CD8-positive, alpha-beta memory T cell (primary cell): Measurements from ENCODE around the gene GTF3C5. TPM values are rescaled to one million over a fixed set of nuclear protein-coding genes. Genes with fewer than 3 reads are reported as not detected.
"Not testable (repeated sequence)": the region's sequence is repeated elsewhere in the genome, so short reads cannot be mapped to it uniquely, and the experiment has no call there.

Experiments
- CTCF ChIA-PET: fragments of 350-600 bp; sonication (Branson Sonifier 250); formaldehyde crosslinking; loops from one replicate; lab custom pipeline; 2021; ENCODE audit warnings: antibody characterized with exemption; lab: Charles Lee
- POLR2A ChIA-PET: fragments of 350-600 bp; sonication (Branson Sonifier 250); formaldehyde crosslinking; loops from one replicate; lab custom pipeline; 2021; ENCODE audit warnings: antibody characterized with exemption; lab: Charles Lee
- DNase-seq, 5 donors: peaks; one replicate each; pipeline versions ENCODE4 v3.0.0 to v3.0.0-alpha.2; 2020 to 2022; ENCODE audit warnings: mixed read lengths in 1 of 5
- H3K27ac ChIP-seq: one replicate; pipeline ENCODE4 v1.7.0; 2013; ENCODE audit warnings: low read depth, mild to moderate bottlenecking, low read length, moderate library complexity
- H3K27me3 ChIP-seq: 2 replicates; pipeline ENCODE4 v1.7.0; 2013; ENCODE audit warnings: low read length, mild to moderate bottlenecking; ENCODE audit not compliant: insufficient read depth, poor library complexity, severe bottlenecking
- H3K36me3 ChIP-seq: 2 replicates; pipeline ENCODE4 v1.7.0; 2013; ENCODE audit warnings: mild to moderate bottlenecking, low read length, moderate library complexity; ENCODE audit not compliant: insufficient read depth
- H3K4me1 ChIP-seq: 2 replicates; pipeline ENCODE4 v1.7.0; 2013; ENCODE audit warnings: mild to moderate bottlenecking, low read length, moderate library complexity; ENCODE audit not compliant: insufficient read depth
- H3K4me3 ChIP-seq: 2 replicates; pipeline ENCODE4 v1.7.0; 2013; ENCODE audit warnings: mild to moderate bottlenecking, low read length
- H3K9me3 ChIP-seq: 2 replicates; pipeline ENCODE4 v1.7.0; 2013; ENCODE audit warnings: mild to moderate bottlenecking, low read length
- H3K27ac Mint-ChIP-seq, 8 donors: one replicate each; pipeline ENCODE4 v1.8.0; 2020 to 2021; ENCODE audit warnings: mixed read lengths in 8 of 8, mild to moderate bottlenecking in 6 of 8, inconsistent platforms in 3 of 8, moderate library complexity in 3 of 8
- H3K27me3 Mint-ChIP-seq, 2 donors: one replicate each; pipeline ENCODE4 v1.8.0; 2020 to 2021; ENCODE audit warnings: mixed read lengths in 2 of 2, mild to moderate bottlenecking in 1 of 2, moderate library complexity in 1 of 2
- H3K36me3 Mint-ChIP-seq, 3 donors: one replicate each; pipeline ENCODE4 v1.8.0; 2020 to 2021; ENCODE audit warnings: mixed read lengths in 3 of 3, inconsistent platforms in 1 of 3, mild to moderate bottlenecking in 1 of 3
- H3K4me1 Mint-ChIP-seq, 3 donors: one replicate each; pipeline ENCODE4 v1.8.0; 2020 to 2021; ENCODE audit warnings: mixed read lengths in 3 of 3, inconsistent platforms in 1 of 3, mild to moderate bottlenecking in 1 of 3
- H3K4me3 Mint-ChIP-seq, 7 donors: one replicate each; pipeline ENCODE4 v1.8.0; 2020 to 2021; ENCODE audit warnings: mixed read lengths in 7 of 7, mild to moderate bottlenecking in 6 of 7, moderate library complexity in 4 of 7, inconsistent platforms in 2 of 7
- H3K9me3 Mint-ChIP-seq, 5 donors: one replicate each; pipeline ENCODE4 v1.8.0; 2020 to 2022; ENCODE audit warnings: mixed read lengths in 5 of 5, mild to moderate bottlenecking in 3 of 5, moderate library complexity in 2 of 5, inconsistent platforms in 1 of 5
- polyA plus RNA-seq: library from polyadenylated mRNA; unstranded; fragments of 300-500 nt; fragmentation: Illumina TruSeq; gene quantifications from one replicate; pipeline ENCODE4 v1.2.3, GENCODE V29; 2021
- total RNA-seq, 2 experiments: library from RNA; stranded (reverse); gene quantifications; one replicate each; pipeline ENCODE4 v1.2.3, GENCODE V29; 2021

Gene GTF3C5
- total and polyA plus RNA-seq, 3 experiments from 2014 or later: 38.5 to 91.8 (median 87.8) TPM

DNA sequence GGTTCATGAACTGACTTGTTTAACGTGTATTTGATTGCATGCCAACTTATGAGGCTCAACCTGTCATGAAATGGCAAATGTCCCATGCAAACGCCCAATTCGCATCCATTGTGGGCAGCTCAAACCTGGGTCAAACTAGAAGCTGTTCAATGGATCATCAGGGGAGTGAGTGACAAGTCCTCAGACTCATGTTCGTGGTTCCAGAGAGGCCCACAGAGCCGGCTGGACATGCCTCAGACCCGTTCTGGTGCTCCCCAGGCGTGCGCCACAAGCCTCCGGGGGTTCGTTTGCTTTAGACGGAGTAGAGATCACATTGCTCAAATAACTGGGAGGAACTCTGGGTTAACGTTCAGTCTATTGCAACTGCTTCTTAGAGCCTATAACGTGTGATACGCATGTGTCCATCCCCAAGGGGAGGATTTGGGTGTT is 37.3 kb upstream of the GTF3C5 start:
- no peaks in the 10 kb centered on the region for H3K4me1 ChIP-seq
- Mint-ChIP-seq H3K9me3 (no peaks in the 10 kb centered on the region), H3K36me3 (peaks cover 0 to 2% (median 0%) of the 10 kb centered on the region in 3 donors), H3K27ac (no peak overlapping the region), H3K27me3 (peaks cover 25 to 64% of the 10 kb centered on the region in 2 donors), H3K4me1 (peaks cover 4 to 8% (median 5%) of the 10 kb centered on the region in 3 donors), H3K4me3 (no peak overlapping the region)
- no peak for DNase-seq
- H3K9me3 ChIP-seq: no peaks in the 10 kb centered on the region
- H3K4me3 ChIP-seq: no peak overlapping the region
- ChIA-PET POLR2A (no interaction called here), CTCF (no interaction called here)
- no peaks in the 10 kb centered on the region for H3K36me3 ChIP-seq
- no peak overlapping the region for H3K27ac ChIP-seq
- no peaks in the 10 kb centered on the region for H3K27me3 ChIP-seq

DNA sequence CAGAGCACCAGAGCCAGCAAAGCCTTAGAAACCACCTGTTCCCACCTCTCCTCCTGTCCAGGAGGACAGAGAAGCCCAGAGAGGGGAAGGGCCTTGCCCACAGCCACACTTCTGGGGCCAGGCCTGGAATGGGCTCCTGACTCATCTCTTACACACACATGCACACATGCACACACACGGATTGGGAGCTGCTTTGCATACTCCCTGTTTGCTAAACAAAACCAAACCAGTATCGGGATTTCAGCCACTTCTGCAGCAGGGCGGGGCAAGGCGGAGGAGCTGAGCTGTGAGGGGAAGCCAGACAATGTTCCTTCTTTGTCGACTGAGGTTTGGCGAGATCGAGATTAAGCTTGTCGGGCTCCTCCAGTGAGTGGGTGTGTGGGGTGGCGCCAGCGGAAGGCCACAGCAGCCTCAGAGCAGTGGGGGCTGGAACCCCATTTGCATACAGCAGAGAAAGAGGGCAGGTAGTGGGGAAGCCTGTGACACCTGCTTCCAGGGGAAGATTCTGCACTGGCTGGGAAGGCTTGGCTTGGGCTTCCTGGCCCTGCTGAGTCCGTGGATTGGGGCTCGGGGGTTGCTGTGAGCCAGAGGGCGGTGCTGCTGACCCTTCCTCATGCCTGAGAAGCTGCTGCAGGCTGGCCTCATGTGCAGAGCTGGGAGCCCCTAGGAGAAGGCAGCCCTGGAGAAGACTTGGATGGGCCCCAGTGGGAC is 36.2 kb upstream of the GTF3C5 start:
- Histone ChIP-seq H3K4me1 (no peaks in the 10 kb centered on the region), H3K27ac (no peak overlapping the region), H3K9me3 (no peaks in the 10 kb centered on the region), H3K4me3 (no peak overlapping the region), H3K36me3 (no peaks in the 10 kb centered on the region), H3K27me3 (no peaks in the 10 kb centered on the region)
- DNase-seq: no peak
- Mint-ChIP-seq H3K36me3 (peaks cover 0 to 2% (median 0%) of the 10 kb centered on the region in 3 donors), H3K27me3 (peaks cover 27 to 68% of the 10 kb centered on the region in 2 donors), H3K4me3 (peak overlapping the region in 2 of 7 donors; percentile 12 to 59), H3K27ac (no peak overlapping the region), H3K9me3 (no peaks in the 10 kb centered on the region), H3K4me1 (peaks cover 4 to 8% (median 5%) of the 10 kb centered on the region in 3 donors)
- CTCF ChIA-PET: no interaction called here
- POLR2A ChIA-PET: no interaction called here

DNA sequence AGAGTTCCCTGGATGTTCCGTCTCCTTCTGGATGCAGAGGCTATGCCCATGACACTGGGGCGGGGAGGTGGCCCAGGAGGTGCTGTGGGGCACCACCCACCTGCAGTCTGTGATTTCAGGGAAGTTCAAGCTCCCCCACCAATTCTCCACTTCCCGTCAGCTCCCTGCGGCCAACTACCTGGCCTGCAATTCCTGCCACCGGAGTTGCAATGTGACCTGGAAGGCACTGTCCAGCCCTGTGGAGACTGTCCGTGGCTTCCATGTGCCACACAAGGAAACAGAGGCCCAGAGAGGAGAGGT is 35.7 kb upstream of the GTF3C5 start:
- Histone ChIP-seq H3K27ac (no peak overlapping the region), H3K36me3 (no peaks in the 10 kb centered on the region), H3K9me3 (no peaks in the 10 kb centered on the region), H3K27me3 (no peaks in the 10 kb centered on the region), H3K4me1 (no peaks in the 10 kb centered on the region), H3K4me3 (no peak overlapping the region)
- POLR2A ChIA-PET: no interaction called here
- Mint-ChIP-seq H3K4me3 (no peak overlapping the region), H3K27ac (no peak overlapping the region), H3K4me1 (peaks cover 4 to 8% (median 5%) of the 10 kb centered on the region in 3 donors), H3K36me3 (peaks cover 0 to under 1% (median 0%) of the 10 kb centered on the region in 3 donors), H3K27me3 (peaks cover 27 to 71% of the 10 kb centered on the region in 2 donors), H3K9me3 (no peaks in the 10 kb centered on the region)
- CTCF ChIA-PET: no interaction called here
- no peak for DNase-seq

DNA sequence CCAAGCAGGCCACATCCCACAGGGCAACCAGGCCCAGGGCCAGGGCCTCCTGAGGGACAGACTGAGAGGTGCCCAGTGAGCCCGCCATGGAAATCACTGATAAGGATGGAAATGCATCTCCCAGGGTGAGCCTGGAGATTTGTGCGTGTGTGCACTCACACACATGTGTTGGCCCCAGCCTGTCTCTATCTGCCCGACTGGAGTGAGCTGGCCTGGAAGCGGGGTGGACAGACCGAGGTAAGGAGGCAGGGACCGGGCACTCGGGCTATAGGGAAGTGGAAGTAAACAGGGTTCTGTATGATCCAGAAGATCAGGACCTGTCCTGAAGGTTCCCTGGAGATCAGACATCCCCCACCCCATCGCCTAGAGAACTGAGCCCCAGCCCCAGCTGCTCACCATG is 34.9 kb upstream of the GTF3C5 start:
- H3K27me3 Mint-ChIP-seq: peaks cover 30 to 74% of the 10 kb centered on the region in 2 donors
- peak overlapping the region in 1 of 8 donors; percentile 19 for H3K27ac Mint-ChIP-seq
- no peaks in the 10 kb centered on the region for H3K9me3 ChIP-seq
- H3K4me3 ChIP-seq: no peak overlapping the region
- no peak overlapping the region for H3K27ac ChIP-seq
- ChIA-PET POLR2A (no interaction called here), CTCF (no interaction called here)
- H3K4me1 Mint-ChIP-seq: peaks cover 4 to 8% (median 5%) of the 10 kb centered on the region in 3 donors
- no peaks in the 10 kb centered on the region for H3K4me1 ChIP-seq
- H3K36me3 Mint-ChIP-seq: no peaks in the 10 kb centered on the region
- no peaks in the 10 kb centered on the region for H3K27me3 ChIP-seq
- no peak overlapping the region for H3K4me3 Mint-ChIP-seq
- no peak for DNase-seq
- H3K9me3 Mint-ChIP-seq: no peaks in the 10 kb centered on the region
- no peaks in the 10 kb centered on the region for H3K36me3 ChIP-seq

DNA sequence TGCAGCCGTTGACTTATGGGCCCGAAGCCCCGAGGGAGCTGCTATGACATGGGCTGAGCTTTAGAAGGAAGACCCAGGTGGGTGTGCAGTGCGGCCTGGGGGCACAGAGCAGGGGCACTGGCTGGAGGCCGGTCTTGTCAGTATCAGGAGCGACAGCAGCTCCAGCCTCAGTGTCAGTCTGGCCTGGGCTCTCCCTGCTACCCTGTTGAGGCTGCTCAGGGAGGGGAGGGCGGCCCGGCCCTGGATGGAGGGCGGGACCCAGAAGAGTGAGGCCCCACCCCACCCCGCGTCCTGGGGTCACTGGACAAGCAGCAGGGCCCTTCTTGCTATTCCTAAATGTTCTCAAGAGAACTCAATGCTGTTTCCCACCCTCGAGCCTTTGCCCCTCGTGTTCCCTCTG is 34.3 kb upstream of the GTF3C5 start:
- Histone ChIP-seq H3K27ac (no peak overlapping the region), H3K4me3 (no peak overlapping the region), H3K27me3 (no peaks in the 10 kb centered on the region), H3K36me3 (no peaks in the 10 kb centered on the region), H3K4me1 (no peaks in the 10 kb centered on the region), H3K9me3 (no peaks in the 10 kb centered on the region)
- Mint-ChIP-seq H3K4me3 (no peak overlapping the region), H3K36me3 (no peaks in the 10 kb centered on the region), H3K27ac (no peak overlapping the region), H3K27me3 (peaks cover 31 to 75% of the 10 kb centered on the region in 2 donors), H3K4me1 (peaks cover 4 to 8% (median 5%) of the 10 kb centered on the region in 3 donors), H3K9me3 (no peaks in the 10 kb centered on the region)
- CTCF ChIA-PET: no interaction called here
- no peak for DNase-seq
- POLR2A ChIA-PET: no interaction called here

DNA sequence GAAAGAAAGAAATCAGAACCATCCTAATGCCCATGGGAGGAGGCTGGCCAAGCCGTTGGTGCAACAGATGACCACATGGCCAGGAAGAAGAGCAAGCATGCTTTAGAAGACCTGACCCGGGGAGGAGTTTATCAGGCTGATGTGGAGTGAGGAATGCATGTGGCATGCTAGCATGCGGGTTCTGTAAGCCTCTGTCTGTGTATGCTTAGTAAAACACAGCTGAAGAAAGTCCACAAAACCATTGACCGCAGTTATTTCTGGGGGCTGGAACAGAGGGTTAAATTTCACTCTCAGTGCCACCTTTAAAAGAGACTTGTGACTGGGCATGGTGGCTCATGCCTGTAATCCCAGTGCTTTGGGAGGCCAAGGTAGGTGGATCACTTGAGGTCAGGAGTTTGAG is 33.2 kb upstream of the GTF3C5 start:
- Mint-ChIP-seq H3K4me3 (no peak overlapping the region), H3K27me3 (peaks cover 32 to 70% of the 10 kb centered on the region in 2 donors), H3K9me3 (no peaks in the 10 kb centered on the region), H3K27ac (no peak overlapping the region), H3K36me3 (no peaks in the 10 kb centered on the region), H3K4me1 (peaks cover 4 to 5% (median 5%) of the 10 kb centered on the region in 3 donors)
- no peaks in the 10 kb centered on the region for H3K4me1 ChIP-seq
- ChIA-PET CTCF (interaction anchor here (1.0 kb wide), 1 partner anchor 9 kb away, joined by 3 read pairs; no protein-coding TSS in a partner anchor), POLR2A (no interaction called here)
- no peak overlapping the region for H3K27ac ChIP-seq
- DNase-seq: no peak
- no peaks in the 10 kb centered on the region for H3K36me3 ChIP-seq
- no peak overlapping the region for H3K4me3 ChIP-seq
- H3K27me3 ChIP-seq: no peaks in the 10 kb centered on the region
- no peaks in the 10 kb centered on the region for H3K9me3 ChIP-seq

DNA sequence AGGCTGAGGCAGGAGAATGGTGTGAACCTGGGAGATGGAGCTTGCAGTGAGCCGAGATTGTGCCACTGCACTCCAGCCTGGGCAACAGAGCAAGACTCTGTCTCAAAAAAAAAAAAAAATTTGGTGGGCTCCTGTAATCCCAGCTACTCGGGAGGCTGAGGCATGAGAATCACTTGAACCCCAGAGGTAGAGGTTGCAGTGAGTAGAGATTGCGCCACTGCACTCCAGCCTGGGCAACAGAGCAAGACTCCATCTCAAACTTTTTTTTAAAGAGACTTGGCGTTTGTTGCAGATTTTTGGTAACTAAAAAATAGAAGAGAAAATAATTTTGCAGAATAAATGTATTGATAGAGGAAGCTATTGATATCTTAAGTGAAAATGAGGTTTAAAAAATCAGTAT is 32.6 kb upstream of the GTF3C5 start:
- H3K36me3 Mint-ChIP-seq, POLR2A ChIA-PET, H3K27ac ChIP-seq, H3K9me3 Mint-ChIP-seq, H3K4me1 Mint-ChIP-seq, H3K4me1 ChIP-seq, H3K36me3 ChIP-seq, H3K9me3 ChIP-seq, H3K27me3 ChIP-seq, DNase-seq, H3K4me3 ChIP-seq, H3K27ac Mint-ChIP-seq, H3K4me3 Mint-ChIP-seq: not testable (repeated sequence)
- H3K27me3 Mint-ChIP-seq: peaks cover 32 to 69% of the 10 kb centered on the region in 2 donors
- CTCF ChIA-PET: interaction anchor here (1.0 kb wide), 1 partner anchor 9 kb away, joined by 3 read pairs; no protein-coding TSS in a partner anchor

DNA sequence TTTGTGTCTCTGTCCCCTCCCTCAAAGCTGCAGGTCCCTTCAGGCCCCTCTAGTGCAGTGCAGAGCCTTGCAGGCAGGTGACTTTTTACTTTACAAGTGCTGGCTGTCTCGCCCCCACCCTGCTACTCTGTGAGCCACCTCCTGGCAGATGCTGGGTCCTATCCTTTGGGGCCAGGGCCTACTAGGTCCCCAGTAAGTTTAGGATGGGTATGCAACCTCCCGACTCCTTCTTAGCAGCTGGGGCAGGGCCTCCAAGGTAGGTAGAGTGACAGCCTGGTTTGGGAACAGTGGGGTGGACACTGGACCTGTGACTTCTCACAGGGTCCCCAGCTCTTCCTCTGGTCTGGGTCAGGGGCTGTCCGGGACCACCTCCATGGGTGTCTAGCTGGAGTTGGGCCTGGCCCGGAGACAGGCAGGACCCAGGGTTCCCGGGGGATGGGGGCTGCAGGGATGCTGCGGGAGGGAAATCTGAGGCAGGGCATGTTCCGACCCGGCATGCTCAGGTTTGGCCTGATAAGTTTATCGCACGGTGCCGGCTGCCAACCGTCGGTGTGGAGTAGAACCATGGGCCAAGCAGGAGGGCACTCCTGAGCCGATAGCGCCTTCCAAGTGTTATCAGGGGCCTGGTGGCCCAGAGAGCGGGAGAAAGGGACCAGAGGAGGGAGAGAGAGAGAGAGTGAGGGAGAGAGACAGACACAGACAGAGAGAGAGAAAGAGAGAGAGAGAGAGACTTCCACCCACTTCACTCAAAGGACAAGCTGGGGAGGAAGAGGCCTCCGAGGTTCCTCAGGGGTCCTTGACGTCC is 31.8 kb upstream of the GTF3C5 start:
- H3K4me1 ChIP-seq: no peaks in the 10 kb centered on the region
- no peak overlapping the region for H3K4me3 ChIP-seq
- ChIA-PET POLR2A (no interaction called here), CTCF (interaction anchor here (1.0 kb wide), 1 partner anchor 8 kb away, joined by 3 read pairs; no protein-coding TSS in a partner anchor)
- Mint-ChIP-seq H3K4me3 (no peak overlapping the region), H3K27ac (no peak overlapping the region), H3K9me3 (no peaks in the 10 kb centered on the region), H3K27me3 (peaks cover 37 to 69% of the 10 kb centered on the region in 2 donors), H3K36me3 (no peaks in the 10 kb centered on the region), H3K4me1 (peaks cover 4 to 5% (median 5%) of the 10 kb centered on the region in 3 donors)
- no peaks in the 10 kb centered on the region for H3K36me3 ChIP-seq
- DNase-seq: no peak
- H3K9me3 ChIP-seq: no peaks in the 10 kb centered on the region
- peak overlapping the region; percentile 43 for H3K27ac ChIP-seq
- no peaks in the 10 kb centered on the region for H3K27me3 ChIP-seq
